GM21390 (cell line): ENCODE results near the gene IRF2BP1.
A peak's percentile ranks its signal among the peaks of the same experiment; 100 is the strongest.

Experiments used
- ATAC-seq: cut with Tn5 transposase; IDR thresholded peaks from one replicate; pipeline ENCODE4 v1.9.1; 2021; ENCODE audit not compliant: unreplicated experiment

Gene IRF2BP1, protein sequence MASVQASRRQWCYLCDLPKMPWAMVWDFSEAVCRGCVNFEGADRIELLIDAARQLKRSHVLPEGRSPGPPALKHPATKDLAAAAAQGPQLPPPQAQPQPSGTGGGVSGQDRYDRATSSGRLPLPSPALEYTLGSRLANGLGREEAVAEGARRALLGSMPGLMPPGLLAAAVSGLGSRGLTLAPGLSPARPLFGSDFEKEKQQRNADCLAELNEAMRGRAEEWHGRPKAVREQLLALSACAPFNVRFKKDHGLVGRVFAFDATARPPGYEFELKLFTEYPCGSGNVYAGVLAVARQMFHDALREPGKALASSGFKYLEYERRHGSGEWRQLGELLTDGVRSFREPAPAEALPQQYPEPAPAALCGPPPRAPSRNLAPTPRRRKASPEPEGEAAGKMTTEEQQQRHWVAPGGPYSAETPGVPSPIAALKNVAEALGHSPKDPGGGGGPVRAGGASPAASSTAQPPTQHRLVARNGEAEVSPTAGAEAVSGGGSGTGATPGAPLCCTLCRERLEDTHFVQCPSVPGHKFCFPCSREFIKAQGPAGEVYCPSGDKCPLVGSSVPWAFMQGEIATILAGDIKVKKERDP

DNA sequence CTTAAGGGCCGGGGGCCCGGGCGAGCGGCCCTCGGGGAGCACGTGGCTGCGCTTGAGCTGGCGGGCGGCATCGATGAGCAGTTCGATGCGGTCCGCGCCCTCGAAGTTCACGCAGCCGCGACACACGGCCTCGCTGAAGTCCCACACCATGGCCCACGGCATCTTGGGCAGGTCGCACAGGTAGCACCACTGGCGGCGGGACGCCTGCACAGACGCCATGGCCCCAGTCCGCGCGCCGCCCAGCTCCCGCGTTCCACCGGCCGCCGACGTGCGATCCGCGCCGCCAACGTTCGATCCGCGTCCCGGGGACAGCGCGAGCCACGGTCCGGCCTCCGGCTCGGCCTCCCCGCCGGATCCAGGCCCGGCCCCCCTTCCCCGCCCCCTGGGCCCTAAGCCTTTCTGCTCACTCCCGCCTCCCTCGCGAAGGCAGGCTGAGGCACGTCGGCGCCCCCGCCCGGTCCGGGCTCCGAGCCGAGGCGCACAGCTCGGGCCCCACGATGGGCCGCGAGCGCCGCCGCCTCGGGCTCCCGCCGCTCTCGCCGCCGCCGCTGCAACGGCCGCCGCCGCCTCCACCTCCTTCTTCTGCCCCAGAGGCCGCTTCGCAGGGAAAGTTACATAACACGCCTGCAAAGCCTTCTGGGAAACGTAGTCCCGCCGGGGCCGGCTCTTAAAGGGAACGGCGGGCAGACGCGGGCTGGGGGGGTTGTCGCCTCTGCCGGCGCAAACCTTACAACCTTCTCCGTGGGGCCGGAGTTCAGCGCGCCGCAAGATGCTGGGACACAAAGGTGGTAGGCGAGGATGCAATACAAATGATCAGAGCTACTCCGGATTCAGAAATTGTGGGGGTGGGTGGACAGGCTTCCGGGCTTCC is at the start of gene IRF2BP1:
IRF2BP1 (minus strand) TSS at position 586 of the 871 bp plus-strand sequence; CDS start at position 219, 367 bp downstream.
- peak; percentile 48 for ATAC-seq

DNA sequence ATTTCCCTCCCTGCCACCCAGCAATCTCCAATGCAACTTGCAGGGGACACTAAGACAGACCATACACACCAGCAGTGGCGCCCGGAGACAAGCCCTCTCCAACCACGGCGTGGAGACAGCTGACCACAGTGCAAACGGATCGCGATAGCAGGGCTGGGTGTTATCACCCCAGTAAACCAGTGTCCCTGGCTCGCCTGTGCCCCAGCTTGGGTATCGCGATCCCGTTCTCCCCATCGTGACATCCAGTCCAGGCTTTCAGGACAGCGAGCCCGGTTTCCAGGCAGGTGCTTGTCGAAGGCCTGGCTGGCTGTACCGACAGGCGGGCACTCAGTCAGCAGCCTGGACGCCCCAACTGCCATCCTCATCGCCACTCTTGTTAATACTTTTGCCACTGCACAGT is 49.3 kb upstream of the IRF2BP1 start:
- no peak for ATAC-seq

DNA sequence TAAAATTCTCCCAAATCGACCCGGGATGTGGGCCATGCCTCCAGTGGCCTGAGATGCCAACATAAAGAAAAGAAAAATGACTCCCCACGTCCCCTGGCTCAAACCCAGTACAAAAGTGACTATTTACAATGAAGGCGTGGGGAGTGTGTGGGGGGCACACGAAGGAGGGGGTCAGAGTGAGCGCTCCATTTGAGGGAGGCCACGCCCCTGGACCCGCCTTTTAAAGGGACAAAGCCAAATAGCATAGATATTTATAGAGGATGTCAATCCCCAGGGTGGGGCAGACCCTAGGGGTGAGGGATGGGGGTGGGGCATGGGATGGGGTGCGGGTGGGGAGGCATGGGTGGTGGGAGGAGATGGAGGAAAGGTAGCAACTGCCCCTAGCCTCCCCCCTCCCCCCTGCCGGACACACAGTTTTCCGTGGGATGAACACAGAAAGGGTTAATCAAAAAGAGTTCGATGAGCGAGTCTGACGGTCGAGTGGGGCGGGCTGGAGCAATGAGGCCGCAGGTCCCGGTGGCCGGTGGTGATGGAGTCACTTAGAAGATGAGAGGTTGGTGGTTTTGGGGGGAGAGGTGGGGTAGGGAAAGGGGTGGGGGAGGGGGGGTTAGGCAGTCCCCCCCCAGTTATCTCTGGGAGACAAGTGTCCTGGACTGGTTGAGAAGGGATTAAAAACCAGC is 48.8 kb upstream of the IRF2BP1 start:
- no peak for ATAC-seq

DNA sequence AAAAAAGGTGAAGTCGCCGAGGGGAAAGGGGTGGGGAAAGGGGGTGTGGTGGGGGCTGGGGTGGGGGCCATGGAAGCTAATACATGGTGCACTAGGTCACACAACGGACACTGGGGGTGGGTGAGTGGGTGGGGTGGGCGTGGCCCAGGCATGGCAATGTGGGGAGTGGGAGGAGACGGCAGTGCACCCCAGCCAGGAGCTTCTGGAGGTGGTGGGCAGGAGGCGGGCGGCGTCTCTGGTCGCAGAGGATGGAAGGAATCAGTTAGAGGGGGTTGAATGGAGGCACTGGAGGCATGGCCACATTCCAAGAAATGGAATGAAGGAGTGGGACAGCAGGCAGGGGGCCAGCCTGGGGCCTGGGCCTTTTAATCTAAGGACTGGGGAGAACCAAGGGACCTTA is 47.8 kb upstream of the IRF2BP1 start:
- ATAC-seq: no peak

DNA sequence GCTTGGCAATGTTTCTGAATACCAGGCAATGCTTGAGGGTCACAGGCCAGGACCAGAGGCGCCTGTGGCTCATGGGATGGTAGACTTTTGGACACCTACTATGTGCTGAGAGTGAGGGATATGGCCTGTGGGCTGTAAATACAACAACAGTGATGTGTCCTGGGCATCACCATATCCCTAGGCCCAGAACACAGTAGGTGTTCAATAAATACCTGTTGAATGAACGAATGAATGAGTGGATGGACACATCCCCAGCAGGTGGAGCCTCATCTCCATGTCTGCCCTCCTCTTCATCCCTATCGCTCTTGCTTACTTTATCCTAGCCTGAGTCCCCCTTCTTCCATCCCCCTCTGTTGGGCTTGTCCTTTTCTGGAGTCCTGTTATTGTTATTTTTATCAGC is 45.1 kb upstream of the IRF2BP1 start:
- ATAC-seq: no peak

DNA sequence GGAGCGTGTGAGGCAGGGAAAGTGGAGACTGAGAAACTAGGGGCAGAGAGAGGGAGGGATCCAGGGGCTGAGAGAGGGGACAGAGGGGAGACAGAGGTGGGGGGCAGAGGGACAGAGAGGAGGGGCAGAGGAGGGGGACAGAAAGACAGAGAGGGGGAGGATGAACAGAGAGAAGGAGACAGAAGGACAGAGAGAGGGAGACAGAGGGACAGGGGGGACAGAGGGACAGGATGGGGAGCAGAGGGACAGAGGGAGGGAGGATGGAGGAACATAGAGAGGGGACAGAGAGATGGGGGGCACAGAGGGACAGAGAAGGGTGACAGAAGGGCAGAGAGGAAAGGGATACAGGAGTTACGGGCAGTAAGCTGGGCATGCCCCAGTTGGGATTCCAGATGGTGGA is 43.3 kb upstream of the IRF2BP1 start:
- ATAC-seq: no peak

DNA sequence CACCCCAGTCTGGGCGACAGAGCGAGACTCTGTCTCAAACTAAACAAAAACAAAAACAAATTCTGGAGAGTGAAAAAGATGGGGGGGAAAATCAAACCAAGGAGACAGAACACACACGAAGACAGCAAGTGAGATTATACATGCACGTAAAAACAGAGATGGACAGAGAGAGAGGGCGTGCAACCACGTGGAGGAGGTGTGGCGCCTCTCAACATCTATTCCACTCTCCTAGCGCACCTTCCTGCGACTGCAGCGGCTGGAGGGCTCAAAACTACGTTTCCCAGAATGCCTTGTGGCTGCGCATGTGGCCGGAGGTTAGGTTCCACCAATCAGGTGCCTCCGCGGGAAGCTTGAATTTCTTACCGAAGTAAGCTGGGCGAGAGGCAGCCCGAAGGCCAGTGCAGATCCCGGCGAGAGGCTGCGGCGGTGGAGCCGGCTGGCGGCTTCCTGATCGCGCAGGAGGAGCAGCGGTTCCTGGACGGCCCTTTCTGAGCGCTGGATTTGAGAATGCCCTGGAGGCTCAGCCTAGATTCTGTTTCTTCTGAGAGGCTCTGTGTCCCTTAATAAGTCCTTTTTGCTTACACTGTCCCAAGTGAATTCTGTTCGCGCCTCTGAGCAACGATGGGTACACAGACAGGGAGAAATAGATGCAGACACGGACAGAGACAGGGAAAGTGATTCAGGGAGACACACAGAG is 41.8 kb upstream of the IRF2BP1 start:
- peak; percentile 49 for ATAC-seq

DNA sequence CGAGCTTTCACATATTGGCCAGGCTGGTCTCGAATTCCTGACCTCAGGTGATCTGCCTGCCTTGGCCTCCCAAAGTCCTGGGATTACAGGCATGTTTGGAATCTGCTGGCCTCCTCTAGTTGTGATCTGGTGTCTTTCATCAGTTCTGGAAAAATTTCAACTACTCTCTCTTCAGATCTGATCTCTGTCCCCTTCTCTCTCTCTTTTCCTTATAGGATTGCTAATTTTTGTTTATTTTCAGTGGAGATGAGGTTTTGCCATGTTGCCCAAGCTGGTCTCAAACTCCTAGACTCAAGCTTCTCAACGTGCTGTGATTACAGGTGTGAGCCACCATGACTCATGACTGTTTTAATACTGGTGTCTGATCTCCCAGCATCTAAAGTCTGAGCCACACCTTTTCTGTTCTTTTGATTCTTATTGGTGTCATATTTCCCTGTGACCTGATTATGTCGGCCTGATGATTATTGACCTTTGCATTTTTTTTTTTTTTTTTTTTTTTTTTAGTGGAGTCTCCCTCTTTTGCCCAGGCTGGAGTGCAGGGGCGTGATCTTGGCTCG is 39.0 kb upstream of the IRF2BP1 start:
- ATAC-seq: no peak

DNA sequence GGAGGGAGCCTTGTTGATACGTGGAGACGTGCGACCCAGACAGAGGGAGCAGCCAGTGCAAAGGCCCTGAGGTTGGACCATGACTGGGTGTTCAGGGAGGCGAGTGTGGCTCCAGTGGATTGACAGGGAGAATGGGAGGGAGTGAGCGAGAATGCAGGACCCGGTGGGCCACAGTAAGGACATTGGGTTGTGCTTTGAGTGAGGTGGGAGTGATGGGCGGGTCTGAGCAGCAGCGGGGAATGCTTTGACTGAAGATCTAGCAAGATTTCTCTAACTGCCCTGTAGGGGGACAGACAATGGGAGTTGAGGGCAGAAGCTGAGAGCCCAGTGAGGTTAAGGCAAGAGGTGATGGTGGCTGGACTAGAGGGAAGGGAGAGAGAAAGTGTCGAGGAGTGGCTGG is 36.3 kb upstream of the IRF2BP1 start:
- no peak for ATAC-seq

DNA sequence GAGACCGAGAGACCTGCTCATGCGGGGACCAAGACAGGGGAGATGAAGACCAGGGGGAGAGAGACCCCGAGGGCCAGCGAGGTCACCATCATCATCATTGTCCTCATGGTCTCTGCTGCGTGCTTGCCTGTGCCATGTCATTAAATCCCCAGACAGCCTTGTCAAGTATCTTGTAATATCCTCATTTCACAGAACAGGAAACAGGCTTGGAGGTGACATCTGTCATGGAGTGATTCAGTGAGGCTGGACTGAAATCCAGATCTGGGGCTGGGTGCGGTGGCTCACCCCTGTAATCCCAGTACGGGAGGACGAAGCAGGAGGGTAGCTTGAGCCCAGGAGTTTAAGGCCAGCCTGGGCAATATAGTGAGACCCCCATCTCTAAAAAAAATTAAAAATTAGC is 34.5 kb upstream of the IRF2BP1 start:
- no peak for ATAC-seq

DNA sequence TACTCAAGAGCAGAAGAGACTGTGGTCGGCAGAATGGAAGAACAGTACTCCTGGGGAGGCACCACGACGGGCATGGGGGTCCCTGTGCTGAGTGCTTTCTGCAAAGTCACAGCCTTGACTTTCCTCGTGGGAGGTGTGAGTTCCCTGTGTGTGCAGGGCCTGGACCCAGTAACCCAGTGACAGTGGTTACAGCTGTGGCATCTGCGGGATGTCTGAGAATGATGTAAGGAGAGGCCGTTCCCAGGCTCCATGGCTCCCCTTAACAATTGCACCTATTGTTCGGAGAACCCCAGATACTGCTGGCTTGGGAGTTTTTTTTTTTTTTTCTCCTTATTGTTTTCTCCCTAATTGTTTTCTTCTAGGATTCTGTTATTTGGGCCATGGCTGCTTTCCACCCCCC is 33.7 kb upstream of the IRF2BP1 start:
- ATAC-seq: no peak

DNA sequence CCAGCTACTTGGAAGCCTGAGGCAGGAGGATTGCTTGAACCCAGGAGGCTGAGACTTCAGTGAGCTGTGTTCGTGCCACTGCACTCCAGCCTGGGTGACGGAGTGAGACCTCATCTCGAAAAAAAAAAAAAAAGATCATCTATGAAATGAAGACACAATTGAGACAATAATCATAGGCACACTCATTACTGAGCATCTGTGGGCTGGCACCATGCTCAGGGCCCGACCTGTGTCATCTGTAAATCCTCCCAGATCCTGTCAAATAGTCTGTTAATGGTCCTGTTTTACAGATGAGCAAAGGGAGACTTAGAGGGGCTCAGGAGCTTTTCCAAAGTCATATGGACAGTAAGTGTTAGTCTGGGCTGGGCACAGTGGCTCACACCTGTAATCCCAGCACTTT is 32.8 kb upstream of the IRF2BP1 start:
- no peak for ATAC-seq

DNA sequence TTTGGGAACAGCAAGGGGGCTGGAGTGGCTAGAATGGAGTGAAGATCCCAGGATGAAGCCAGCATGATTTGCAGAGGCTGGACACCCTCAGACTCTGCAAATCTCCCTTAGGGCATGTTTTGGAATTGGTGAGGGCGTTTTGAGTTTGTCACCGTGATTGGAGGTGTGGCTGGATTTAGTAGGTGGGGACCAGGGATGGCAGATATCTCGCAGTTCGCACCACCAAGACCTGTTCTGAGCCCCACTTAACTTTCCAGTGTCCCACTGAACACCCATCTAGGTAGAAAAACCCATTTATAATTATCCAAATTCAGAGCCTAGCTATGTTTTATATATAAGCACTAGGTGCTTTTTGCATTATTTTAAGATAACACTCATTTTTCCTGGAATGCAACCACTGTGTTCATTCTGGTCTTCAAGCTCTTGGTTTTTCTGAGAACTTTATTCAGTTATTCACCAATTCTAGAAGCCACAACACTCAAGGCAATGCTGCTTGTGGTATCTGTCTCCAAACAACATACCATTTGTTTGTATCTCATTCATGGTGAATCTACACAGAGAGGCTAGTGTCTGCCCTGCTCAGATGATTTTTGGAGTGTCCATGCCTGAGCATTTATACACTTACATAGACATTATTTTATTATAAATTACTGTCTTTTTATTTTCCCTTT is 31.6 kb upstream of the IRF2BP1 start:
- no peak for ATAC-seq

DNA sequence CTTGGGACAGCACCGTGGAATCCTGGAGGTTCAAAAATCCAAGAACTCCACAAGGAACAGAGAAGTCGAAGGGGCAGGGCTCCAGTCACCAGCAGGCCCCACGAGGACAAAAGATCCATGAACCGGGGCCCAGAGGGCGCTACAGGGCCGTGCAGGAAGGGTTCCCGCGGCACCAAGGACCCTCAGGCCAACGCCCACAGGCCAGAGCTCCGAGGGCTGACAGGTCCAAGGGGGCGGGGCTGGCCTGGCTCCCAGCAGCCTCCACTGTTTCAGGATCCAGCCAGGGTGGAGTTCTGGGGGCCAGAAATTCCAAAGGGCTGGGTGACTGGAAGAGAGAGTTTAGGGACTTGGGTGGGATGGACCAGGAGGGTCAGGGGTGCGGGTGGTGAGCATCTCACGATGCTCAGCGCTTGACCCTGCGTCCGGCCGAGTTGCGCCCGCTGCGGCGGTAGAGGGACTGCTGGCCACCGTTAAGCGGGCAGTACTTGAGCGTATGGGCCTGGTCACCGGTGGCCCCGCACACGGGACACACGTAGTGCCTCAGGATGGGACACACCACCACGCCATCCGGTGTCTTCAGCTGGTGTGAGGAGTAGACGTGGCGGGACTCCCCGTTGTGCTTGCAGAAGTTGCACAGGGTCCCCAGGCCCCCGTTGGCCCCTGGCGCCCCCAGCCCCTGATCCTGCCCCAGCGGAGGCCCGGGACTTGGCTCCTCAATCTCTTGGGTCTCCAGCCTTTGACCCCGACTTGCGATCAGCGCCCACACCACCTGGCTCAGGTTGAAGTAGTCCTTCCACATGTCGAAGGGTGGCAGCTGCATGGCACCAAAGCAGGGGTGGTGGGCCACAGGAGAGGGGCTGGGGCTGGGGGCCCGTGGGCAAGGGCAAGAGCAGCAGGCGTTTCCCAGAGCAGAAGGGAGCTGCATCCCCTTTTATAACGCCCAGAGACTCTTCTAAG is 28.2 kb upstream of the IRF2BP1 start, which contains the start of gene NANOS2:
NANOS2 (minus strand) TSS at position 905 of the 957 bp plus-strand sequence; CDS start at position 820, 85 bp downstream.
- ATAC-seq: no peak

DNA sequence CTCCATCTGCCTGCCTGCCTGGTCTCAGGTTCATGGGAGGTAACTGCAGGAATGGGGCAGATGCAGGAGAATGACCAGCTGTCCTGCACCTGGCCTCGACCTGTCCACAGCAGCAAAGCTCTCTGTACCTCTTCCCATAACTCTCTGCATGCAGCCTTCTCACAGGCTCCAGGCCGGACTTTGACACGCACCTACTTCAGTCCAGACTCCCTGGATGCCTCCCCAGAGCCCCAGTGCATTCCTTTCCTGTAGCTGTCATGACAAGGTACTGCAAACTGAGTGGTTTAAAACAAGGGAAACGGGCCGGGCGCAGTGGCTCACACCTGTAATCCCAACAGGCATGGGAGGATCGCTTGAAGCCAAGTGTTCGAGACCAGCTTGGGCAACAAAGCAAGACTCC is 25.4 kb upstream of the IRF2BP1 start:
- ATAC-seq: no peak

DNA sequence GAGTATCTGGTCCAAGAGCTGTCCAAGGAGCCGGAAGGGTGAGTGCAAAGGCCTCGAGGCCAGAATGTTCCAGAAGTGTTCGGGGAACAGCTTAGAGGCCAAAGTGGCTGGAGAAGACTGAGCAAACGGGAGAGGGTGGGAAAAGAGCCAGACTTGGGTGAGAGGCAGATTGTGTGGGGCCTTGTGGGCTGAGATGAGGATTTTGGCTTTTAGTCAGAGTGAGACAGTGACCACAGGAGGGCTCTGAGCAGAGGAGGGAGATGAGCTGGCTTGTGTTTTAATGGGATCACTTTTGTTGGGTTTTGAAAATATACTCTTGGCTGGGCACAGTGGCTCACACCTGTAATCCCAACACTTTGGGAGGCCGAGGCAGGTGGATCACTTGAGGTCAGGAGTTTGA is 23.0 kb upstream of the IRF2BP1 start:
- ATAC-seq: no peak

DNA sequence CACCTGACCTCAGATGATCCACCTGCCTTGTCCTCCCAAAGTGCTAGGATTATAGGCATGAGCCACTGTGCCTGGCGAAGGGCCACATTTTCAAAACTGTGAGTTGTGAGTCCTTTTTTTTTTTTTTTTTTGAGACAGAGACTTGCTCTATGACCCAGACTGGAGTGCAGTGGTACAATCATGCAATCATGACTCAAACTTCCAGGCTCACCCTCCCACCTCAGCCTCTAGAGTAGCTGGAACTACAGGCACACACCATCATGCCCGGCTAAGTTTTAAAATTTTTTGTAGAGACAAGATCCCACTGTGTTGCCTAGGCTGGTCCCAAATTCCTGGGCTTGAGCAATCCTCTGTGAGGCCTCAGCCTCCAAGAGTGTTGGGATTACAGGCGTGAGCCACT is 20.3 kb upstream of the IRF2BP1 start:
- no peak for ATAC-seq

DNA sequence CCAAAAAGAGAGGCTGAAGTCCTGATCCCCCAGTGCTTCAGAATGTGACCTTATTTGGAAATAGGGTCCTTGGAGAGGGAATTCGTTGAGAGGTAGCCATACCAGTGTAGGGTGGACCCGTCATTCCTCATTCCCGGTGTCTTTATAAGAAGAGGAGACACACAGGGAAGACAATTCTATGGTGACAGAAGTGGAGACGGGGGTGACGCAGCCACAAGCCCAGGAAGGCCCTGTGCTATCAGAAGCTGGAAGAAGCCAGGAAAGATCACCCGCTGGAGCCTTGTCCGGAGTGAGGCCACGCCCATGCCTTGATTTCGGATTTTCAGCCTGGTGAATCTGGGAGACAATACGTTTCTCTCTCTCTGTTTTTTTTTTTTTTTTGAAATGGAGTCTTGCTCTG is 19.1 kb upstream of the IRF2BP1 start:
- ATAC-seq: no peak
